NCI-H1930 (cell line): Measurements from ENCODE around the gene INPP5A.
"Not testable (repeated sequence)": the region's sequence is repeated elsewhere in the genome, so short reads cannot be mapped to it uniquely, and the experiment has no call there.

Experiments used
- DNase-seq, 2 experiments: peaks; one replicate each; lab custom pipeline; 2025; lab: John Stamatoyannopoulos, UW

INPP5A gene

GRCh38 chr10:132537684-132538001 lies at the start of gene INPP5A:
Gene INPP5A, plus strand, starts transcription at chr10:132537787. Its CDS starts 310 bp downstream, at chr10:132538097.
- no peak for DNase-seq

GRCh38 chr10:132488231-132488821 lies 49.3 kb upstream of the INPP5A start:
- no peak for DNase-seq

- DNase-seq: no peak
These were observed 48.4 kb upstream of the INPP5A start for GRCh38 chr10:132489053-132489703.

- no peak for DNase-seq
These were observed 47.7 kb upstream of the INPP5A start for GRCh38 chr10:132489704-132490534.

GRCh38 chr10:132491534-132491933 lies 46.1 kb upstream of the INPP5A start:
- DNase-seq: not testable (repeated sequence)

GRCh38 chr10:132492323-132493025 lies 45.1 kb upstream of the INPP5A start:
- no peak for DNase-seq

GRCh38 chr10:132493246-132493755 lies 44.3 kb upstream of the INPP5A start:
- DNase-seq: no peak

DNA sequence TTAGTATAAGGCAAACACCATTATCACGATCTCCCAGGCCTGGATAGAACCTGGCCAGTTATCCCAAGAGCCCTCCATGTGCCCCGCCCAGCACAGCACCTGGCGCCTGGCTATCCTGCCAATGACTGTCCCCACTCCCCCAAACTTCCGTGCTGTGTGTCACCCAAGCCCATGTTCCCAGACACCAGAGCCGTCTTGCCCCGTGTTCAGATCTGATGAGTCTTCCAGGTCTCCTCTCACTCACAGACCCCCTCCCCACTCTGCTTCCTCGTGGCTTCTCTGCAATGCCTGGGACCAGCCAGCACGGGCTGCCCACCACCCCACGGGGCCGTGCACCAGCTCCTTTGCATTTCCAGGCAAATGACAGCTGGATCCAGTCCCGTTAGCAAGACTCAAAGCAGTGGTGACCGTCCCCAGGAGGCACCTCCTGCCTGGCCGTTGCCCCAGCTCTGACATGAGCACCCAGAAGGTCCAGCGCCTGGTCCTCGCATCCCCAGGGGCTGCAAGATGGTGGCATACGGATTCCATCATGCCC lies 43.8 kb upstream of the INPP5A start:
- no peak for DNase-seq

GRCh38 chr10:132494866-132495630 lies 42.5 kb upstream of the INPP5A start:
- no peak for DNase-seq

GRCh38 chr10:132496360-132497062 lies 41.1 kb upstream of the INPP5A start:
- no peak for DNase-seq

DNA sequence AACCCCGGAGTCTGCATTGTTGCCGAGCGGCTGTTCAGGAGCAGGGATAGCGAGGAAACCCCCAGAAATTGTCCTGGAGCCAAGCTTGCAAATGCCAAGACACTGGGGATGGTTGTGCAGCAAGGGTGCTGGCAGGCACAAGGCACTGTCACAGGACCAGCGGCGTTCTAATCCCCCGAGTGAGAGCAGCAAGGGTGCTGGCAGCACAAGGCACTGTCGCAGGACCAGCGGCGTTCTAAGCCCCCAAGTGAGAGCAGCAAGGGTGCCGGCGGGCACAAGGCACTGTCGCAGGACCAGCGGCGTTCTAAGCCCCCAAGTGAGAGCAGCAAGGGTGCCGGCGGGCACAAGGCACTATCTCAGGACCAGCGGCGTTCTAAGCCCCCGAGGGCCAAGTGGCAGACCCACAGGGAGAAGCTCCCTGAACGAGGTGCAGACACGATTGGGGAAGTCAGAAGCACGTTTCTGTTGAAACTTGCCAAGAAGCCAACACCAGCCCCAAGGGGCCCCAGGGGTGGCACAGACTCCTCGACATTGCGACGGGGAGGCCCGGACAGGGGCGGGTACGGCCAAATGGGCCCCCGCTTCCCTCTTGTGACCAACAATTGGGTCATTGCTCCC lies 40.4 kb upstream of the INPP5A start:
- DNase-seq: no peak

GRCh38 chr10:132497861-132498561 lies 39.6 kb upstream of the INPP5A start:
- DNase-seq: no peak

GRCh38 chr10:132498562-132499366 lies 38.8 kb upstream of the INPP5A start:
- DNase-seq: no peak

- DNase-seq: no peak
These were observed 38.3 kb upstream of the INPP5A start for GRCh38 chr10:132499367-132499685.

GRCh38 chr10:132500781-132501415 lies 36.7 kb upstream of the INPP5A start:
- DNase-seq: no peak

DNA sequence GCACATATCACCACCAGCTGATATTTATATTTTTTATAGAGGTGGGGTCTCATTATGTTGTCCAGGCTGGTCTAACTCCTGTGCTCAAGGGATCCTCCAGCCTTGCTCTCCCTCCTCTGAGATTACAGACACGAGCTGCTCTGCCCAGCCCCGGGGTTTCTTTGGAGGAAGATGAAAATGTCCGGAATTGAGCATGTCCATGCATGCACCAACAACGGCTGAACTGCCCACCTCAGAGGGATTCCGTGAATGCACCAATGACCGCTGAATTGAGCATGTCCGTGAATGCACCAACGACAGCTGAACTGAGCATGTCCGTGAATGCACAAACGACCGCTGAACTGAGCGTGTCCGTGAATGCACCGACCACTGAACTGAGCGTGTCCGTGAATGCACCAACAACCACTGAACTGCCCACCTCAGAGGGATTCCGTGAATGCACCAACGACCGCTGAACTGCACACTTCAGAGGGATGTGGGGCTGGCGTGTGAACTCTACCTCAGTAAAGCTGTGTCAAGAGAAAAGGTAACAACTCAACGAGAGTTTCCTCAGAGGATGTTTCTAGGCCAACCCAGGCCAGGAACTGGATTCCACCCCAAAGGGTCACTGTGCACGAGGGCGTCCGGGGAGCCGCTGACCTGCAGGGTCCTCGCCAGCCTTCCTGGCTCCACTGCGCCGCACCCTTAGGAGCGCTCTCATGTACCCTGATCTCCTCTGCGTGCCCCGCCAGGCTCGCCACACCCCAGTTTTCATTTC lies 34.9 kb upstream of the INPP5A start:
- DNase-seq: no peak

GRCh38 chr10:132503581-132504421 lies 33.8 kb upstream of the INPP5A start:
- DNase-seq: no peak
